Measurements from ENCODE around the gene SNRPD3. TPM values are rescaled to one million over a fixed set of nuclear protein-coding genes. Genes with fewer than 3 reads are reported as not detected.

SNRPD3 gene
- total and polyA plus RNA-seq, 9 of the 15 experiments (the other 6 are each of a cell fraction or from before 2014, with no cell fraction given): 131 to 366 (median 274) TPM

DNA sequence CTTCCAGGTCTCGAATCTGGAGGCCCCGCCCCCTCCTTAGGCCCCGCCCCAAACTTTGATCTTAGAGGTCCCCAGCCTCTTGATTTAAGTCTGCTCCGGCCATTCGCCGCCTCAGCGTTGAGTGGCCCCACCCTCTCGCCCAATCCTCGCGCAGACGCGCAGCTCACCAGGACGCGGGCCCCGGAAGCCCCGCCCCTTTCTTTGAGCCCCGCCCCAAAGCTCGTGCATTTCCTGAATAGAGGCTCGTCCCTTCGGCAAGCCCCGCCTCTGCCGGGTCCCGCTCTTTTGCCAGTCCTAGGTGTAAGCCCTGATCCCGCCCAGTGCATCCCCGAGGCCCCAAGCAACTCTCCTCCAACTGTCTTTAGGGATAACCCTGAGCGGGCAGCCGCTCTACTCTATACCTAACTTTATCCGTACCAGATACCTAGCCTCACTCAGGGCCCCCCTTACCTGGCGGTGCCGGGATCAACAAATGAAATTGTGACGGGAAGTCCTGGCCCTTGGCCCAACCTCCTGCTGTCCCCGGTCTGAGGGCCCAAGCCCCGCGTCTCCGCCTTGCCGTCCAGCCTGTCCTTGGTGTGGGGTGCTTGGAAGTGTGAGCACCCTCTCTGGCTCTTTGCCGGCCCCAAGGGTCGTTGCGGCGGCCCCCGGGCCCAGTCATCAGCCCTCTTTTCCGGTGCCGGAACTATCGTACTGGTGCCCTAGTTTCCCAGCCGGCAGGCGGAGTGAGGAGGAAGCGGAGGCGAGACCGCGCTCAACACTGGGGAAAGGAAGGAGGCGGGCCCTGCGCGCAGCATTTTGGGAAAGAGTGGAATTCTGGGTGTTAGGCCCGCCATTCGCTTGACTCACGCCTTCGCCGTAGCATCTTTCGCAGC, at the start of gene SNRPD3 (continued):
- TF ChIP-seq, protein P1, sequence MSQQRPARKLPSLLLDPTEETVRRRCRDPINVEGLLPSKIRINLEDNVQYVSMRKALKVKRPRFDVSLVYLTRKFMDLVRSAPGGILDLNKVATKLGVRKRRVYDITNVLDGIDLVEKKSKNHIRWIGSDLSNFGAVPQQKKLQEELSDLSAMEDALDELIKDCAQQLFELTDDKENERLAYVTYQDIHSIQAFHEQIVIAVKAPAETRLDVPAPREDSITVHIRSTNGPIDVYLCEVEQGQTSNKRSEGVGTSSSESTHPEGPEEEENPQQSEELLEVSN (IDR thresholded peaks at IDR 0.05; ENCODE audit: borderline replicate concordance in 1 of 2, extremely low read depth in 1 of 2, insufficient read depth in 1 of 2, insufficient read length in 1 of 2, low read depth in 1 of 2, low read length in 1 of 2, poor library complexity in 1 of 2, severe bottlenecking in 1 of 2): peak; percentile 54 to 89
- no peak for TF ChIP-seq ZNF239 (CRISPR knock-in tag; IDR thresholded peaks at IDR 0.05)
- TF ChIP-seq MED1 (CRISPR knock-in tag; IDR thresholded peaks at IDR 0.05; ENCODE audit: borderline replicate concordance): no peak
- no peak for TF ChIP-seq ZNF583 (CRISPR knock-in tag; IDR thresholded peaks at IDR 0.05)
- no peak for TF ChIP-seq TFE3 (CRISPR knock-in tag; IDR thresholded peaks at IDR 0.05)
- TF ChIP-seq NEUROD1 (IDR thresholded peaks at IDR 0.05; ENCODE audit: borderline replicate concordance, low read depth, low read length, partially characterized antibody): peak; percentile 73
- peak in 1 of 2 experiments; percentile 98; a peak in 2 of 4 replicates for TF ChIP-seq TRIM24 (IDR thresholded peaks at IDR 0.05)
- TF ChIP-seq BDP1 (IDR thresholded peaks at IDR 0.05; ENCODE audit: insufficient read depth, insufficient read length): no peak
- TF ChIP-seq ATF6 (CRISPR knock-in tag; IDR thresholded peaks at IDR 0.05): no peak
- TF ChIP-seq, protein P2, sequence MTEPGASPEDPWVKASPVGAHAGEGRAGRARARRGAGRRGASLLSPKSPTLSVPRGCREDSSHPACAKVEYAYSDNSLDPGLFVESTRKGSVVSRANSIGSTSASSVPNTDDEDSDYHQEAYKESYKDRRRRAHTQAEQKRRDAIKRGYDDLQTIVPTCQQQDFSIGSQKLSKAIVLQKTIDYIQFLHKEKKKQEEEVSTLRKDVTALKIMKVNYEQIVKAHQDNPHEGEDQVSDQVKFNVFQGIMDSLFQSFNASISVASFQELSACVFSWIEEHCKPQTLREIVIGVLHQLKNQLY (CRISPR knock-in tag; conservative IDR thresholded peaks at IDR 0.05): no peak
- TF ChIP-seq, protein P3, sequence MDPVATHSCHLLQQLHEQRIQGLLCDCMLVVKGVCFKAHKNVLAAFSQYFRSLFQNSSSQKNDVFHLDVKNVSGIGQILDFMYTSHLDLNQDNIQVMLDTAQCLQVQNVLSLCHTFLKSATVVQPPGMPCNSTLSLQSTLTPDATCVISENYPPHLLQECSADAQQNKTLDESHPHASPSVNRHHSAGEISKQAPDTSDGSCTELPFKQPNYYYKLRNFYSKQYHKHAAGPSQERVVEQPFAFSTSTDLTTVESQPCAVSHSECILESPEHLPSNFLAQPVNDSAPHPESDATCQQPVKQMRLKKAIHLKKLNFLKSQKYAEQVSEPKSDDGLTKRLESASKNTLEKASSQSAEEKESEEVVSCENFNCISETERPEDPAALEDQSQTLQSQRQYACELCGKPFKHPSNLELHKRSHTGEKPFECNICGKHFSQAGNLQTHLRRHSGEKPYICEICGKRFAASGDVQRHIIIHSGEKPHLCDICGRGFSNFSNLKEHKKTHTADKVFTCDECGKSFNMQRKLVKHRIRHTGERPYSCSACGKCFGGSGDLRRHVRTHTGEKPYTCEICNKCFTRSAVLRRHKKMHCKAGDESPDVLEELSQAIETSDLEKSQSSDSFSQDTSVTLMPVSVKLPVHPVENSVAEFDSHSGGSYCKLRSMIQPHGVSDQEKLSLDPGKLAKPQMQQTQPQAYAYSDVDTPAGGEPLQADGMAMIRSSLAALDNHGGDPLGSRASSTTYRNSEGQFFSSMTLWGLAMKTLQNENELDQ (CRISPR knock-in tag; IDR thresholded peaks at IDR 0.05; ENCODE audit: borderline replicate concordance): no peak
- TF ChIP-seq SAFB2 (IDR thresholded peaks at IDR 0.05; ENCODE audit: borderline replicate concordance, low read depth, low read length, severe bottlenecking): no peak
- no peak for TF ChIP-seq PTTG1 (tag; IDR thresholded peaks at IDR 0.05; ENCODE audit: low read depth)
- no peak for TF ChIP-seq ZNF77 (CRISPR knock-in tag; IDR thresholded peaks at IDR 0.05)
- no peak for TF ChIP-seq ZNF778 (CRISPR knock-in tag; IDR thresholded peaks at IDR 0.05)
- no peak for TF ChIP-seq RHOXF2B (CRISPR knock-in tag; conservative IDR thresholded peaks at IDR 0.05)
- peak in 1 of 2 experiments; percentile 65; a peak in 1 of 4 replicates for TF ChIP-seq KDM4B (IDR thresholded peaks at IDR 0.05; ENCODE audit: borderline replicate concordance in 2 of 2, low read depth in 1 of 2)
- no peak for TF ChIP-seq ZNF23 (CRISPR knock-in tag; IDR thresholded peaks at IDR 0.05)
